HEK293 (cell line): ENCODE data around the gene MTMR12.

Experiments used
- ZNF121 ChIP-seq: fragments of 450-650 bp; formaldehyde crosslinking; IDR thresholded peaks from 2 replicates; pipeline ENCODE4 v1.5.1; 2016; ENCODE audit warnings: missing biosample characterization, missing genetic modification characterization
- ZNF132 ChIP-seq: fragments of 450-650 bp; formaldehyde crosslinking; IDR thresholded peaks from 2 replicates; pipeline ENCODE4 v1.5.1; 2017; ENCODE audit warnings: missing biosample characterization, missing genetic modification characterization, borderline replicate concordance
- ZNF48 ChIP-seq: fragments of 450-650 bp; formaldehyde crosslinking; IDR thresholded peaks from 2 replicates; pipeline ENCODE4 v1.5.1; 2016; ENCODE audit warnings: missing biosample characterization, missing genetic modification characterization
- TF ChIP-seq, protein P1 (sequence below): fragments of 450-650 bp; formaldehyde crosslinking; IDR thresholded peaks from 2 replicates; pipeline ENCODE4 v1.5.1; 2016; ENCODE audit warnings: missing biosample characterization, missing genetic modification characterization

DNA sequence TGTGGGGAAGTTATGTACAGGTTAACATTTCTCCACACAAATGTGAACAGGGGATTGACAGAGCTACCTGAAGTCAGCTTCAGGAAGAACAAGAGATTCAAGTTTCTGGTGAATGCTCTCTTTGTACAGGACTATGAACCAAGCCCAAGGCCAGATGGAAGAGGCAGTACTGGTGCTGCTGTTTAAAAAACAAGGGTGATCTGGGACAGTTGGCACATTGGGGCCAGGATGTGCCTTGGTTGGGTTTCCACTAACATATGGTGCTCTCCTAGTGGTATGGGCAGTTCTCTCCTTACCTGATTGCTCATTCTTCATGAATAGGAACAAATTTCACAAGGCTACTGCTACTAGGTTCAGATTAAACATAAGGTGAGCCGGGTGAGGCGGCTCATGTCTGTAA is 40.0 kb downstream of the MTMR12 start:
- no peak for TF ChIP-seq ZNF121 (tag by site-specific recombination)
- TF ChIP-seq ZNF132 (tag by site-specific recombination) = no peak
- TF ChIP-seq, protein P1, sequence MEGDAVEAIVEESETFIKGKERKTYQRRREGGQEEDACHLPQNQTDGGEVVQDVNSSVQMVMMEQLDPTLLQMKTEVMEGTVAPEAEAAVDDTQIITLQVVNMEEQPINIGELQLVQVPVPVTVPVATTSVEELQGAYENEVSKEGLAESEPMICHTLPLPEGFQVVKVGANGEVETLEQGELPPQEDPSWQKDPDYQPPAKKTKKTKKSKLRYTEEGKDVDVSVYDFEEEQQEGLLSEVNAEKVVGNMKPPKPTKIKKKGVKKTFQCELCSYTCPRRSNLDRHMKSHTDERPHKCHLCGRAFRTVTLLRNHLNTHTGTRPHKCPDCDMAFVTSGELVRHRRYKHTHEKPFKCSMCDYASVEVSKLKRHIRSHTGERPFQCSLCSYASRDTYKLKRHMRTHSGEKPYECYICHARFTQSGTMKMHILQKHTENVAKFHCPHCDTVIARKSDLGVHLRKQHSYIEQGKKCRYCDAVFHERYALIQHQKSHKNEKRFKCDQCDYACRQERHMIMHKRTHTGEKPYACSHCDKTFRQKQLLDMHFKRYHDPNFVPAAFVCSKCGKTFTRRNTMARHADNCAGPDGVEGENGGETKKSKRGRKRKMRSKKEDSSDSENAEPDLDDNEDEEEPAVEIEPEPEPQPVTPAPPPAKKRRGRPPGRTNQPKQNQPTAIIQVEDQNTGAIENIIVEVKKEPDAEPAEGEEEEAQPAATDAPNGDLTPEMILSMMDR (tag by site-specific recombination) = no peak
- TF ChIP-seq ZNF48 (tag by site-specific recombination) = no peak
